Ishikawa (cell line): ENCODE measurements around the gene GOLGA2.

Source experiments
- EGR1 ChIP-seq: IDR thresholded peaks from 2 replicates; pipeline ENCODE4 v1.6.1; 2012
- EP300 ChIP-seq: IDR thresholded peaks from 2 replicates; pipeline ENCODE4 v1.6.1; 2012; ENCODE audit warnings: borderline replicate concordance
- TAF1 ChIP-seq: IDR thresholded peaks from 2 replicates; pipeline ENCODE4 v1.6.1; 2012; ENCODE audit warnings: low read depth, mild to moderate bottlenecking
- YY1 ChIP-seq: IDR thresholded peaks from 2 replicates; pipeline ENCODE4 v1.6.1; 2012; ENCODE audit warnings: low read depth

DNA sequence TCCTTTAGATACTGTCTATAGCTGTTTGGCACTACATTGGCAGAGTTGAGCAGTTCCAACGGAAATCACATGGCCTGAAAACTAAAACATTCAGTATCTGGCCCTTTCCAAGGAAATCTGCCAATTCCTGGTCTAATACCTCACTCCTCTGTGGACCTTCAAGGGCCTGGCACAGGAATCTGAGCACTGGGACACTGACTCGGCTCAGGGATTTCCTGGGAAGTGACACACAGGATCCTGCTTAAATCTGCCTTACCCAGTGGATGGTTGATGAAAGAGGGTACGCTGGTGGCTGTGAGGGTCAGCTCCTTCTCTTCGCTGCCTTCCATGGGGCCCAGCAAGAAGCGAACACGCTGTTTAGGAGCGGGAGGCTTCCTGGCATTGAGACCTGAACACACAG is 45.5 kb upstream of the GOLGA2 start:
- no peak for TF ChIP-seq EP300
- no peak for TF ChIP-seq EGR1
- TF ChIP-seq YY1 = no peak
- no peak for TF ChIP-seq TAF1
